GM18907 (cell line): ENCODE data around the gene ASAP3.
A peak's percentile ranks its signal among the peaks of the same experiment; 100 is the strongest.

Source experiments
- ATAC-seq: cut with Tn5 transposase; IDR thresholded peaks from one replicate; pipeline ENCODE4 v1.9.1; 2021; ENCODE audit warnings: mild to moderate bottlenecking, moderate library complexity; ENCODE audit not compliant: unreplicated experiment

The ASAP3 gene

GRCh38 chr1:23483321-23484252, at the start of gene ASAP3:
Gene ASAP3 (minus strand): TSS chr1:23484179. CDS start chr1:23484133, 46 bp downstream.
- no peak for ATAC-seq

- ATAC-seq = no peak
These were observed 49.5 kb upstream of the ASAP3 start for GRCh38 chr1:23533246-23534023.

GRCh38 chr1:23531562-23532094, 47.6 kb upstream of the ASAP3 start:
- ATAC-seq = no peak

GRCh38 chr1:23530747-23531561, 47.0 kb upstream of the ASAP3 start, which contains the start of gene E2F2:
Gene E2F2 (minus strand): TSS chr1:23531233. CDS start chr1:23530793, 440 bp downstream.
- peak; percentile 46 for ATAC-seq

GRCh38 chr1:23530087-23530746, 46.2 kb upstream of the ASAP3 start:
- peak; percentile 5 for ATAC-seq

GRCh38 chr1:23529146-23530086, 45.4 kb upstream of the ASAP3 start:
- ATAC-seq = no peak

GRCh38 chr1:23528250-23528978, 44.4 kb upstream of the ASAP3 start:
- ATAC-seq = peak; percentile 39

GRCh38 chr1:23527900-23528249, 43.9 kb upstream of the ASAP3 start:
- ATAC-seq = no peak

- no peak for ATAC-seq
These were observed 43.4 kb upstream of the ASAP3 start for GRCh38 chr1:23527366-23527765.

GRCh38 chr1:23526329-23527041, 42.5 kb upstream of the ASAP3 start:
- no peak for ATAC-seq

GRCh38 chr1:23525558-23526250, 41.7 kb upstream of the ASAP3 start:
- peak; percentile 31 for ATAC-seq

- ATAC-seq = no peak
These were observed 40.9 kb upstream of the ASAP3 start for GRCh38 chr1:23524716-23525401.

- ATAC-seq = no peak
These were observed 40.2 kb upstream of the ASAP3 start for GRCh38 chr1:23524163-23524562.

GRCh38 chr1:23522244-23522982, 38.4 kb upstream of the ASAP3 start:
- no peak for ATAC-seq

GRCh38 chr1:23521588-23521987, 37.6 kb upstream of the ASAP3 start:
- ATAC-seq = no peak

- no peak for ATAC-seq
These were observed 33.6 kb upstream of the ASAP3 start for GRCh38 chr1:23517581-23517980.
